DND-41 (cell line): ENCODE measurements around the gene CMYA5.

Experiments used
- ATAC-seq: fragments of 200-7000 bp; cut with Tn5 transposase; 3 replicates; pipeline ENCODE4 v1.9.1; 2021; ENCODE audit warnings: low read depth; ENCODE audit not compliant: insufficient read depth
- DNase-seq: peaks from one replicate; pipeline ENCODE4 v3.0.0-alpha.2; 2020
- H2AFZ ChIP-seq: 2 replicates; pipeline ENCODE4 v1.6.0; 2012; ENCODE audit warnings: low read depth, low read length
- H3K27ac ChIP-seq: 2 replicates; pipeline ENCODE4 v1.5.1; 2012; ENCODE audit warnings: low read length, inconsistent platforms
- H3K27me3 ChIP-seq: fragments of 200-600 bp; sonication (generic); 2 replicates; pipeline ENCODE4 v1.6.0; 2012; ENCODE audit warnings: low read length, mild to moderate bottlenecking, inconsistent platforms; ENCODE audit not compliant: insufficient read depth, poor library complexity
- H3K36me3 ChIP-seq: 2 replicates; pipeline ENCODE4 v1.5.1; 2012; ENCODE audit warnings: low read length, inconsistent platforms; ENCODE audit not compliant: insufficient read depth
- H3K4me1 ChIP-seq: 2 replicates; pipeline ENCODE4 v1.5.1; 2012; ENCODE audit warnings: mild to moderate bottlenecking, low read length; ENCODE audit not compliant: insufficient read depth
- H3K4me2 ChIP-seq: 2 replicates; pipeline ENCODE4 v1.6.0; 2012; ENCODE audit warnings: mild to moderate bottlenecking, moderate library complexity, low read length, inconsistent platforms; ENCODE audit not compliant: insufficient read depth
- H3K4me3 ChIP-seq, 2 experiments: fragments of 200-600 bp in 1 of 2; shearing (Covaris generic) in 1 of 2; 2 replicates each; pipeline ENCODE4 v1.5.1; 2012 to 2016; ENCODE audit warnings: inconsistent platforms in 2 of 2, low read length in 2 of 2, mild to moderate bottlenecking in 2 of 2, low read depth in 1 of 2, moderate library complexity in 1 of 2
- H3K79me2 ChIP-seq: 2 replicates; pipeline ENCODE4 v1.6.0; 2012; ENCODE audit warnings: low read length, inconsistent platforms; ENCODE audit not compliant: insufficient read depth
- H3K9ac ChIP-seq: 2 replicates; pipeline ENCODE4 v1.6.0; 2012; ENCODE audit warnings: low read depth, mild to moderate bottlenecking, inconsistent platforms, low read length, moderate library complexity
- H3K9me3 ChIP-seq: 2 replicates; pipeline ENCODE4 v1.5.1; 2012; ENCODE audit warnings: low read length, moderate library complexity, mild to moderate bottlenecking, inconsistent platforms; ENCODE audit not compliant: insufficient read depth, severe bottlenecking
- H4K20me1 ChIP-seq: 2 replicates; pipeline ENCODE4 v1.6.0; 2012; ENCODE audit warnings: low read length; ENCODE audit not compliant: insufficient read depth
- EZH2 ChIP-seq: IDR thresholded peaks from 3 replicates; pipeline ENCODE4 v1.6.1; 2012; ENCODE audit warnings: borderline replicate concordance, low read depth, mild to moderate bottlenecking, moderate library complexity, low read length, inconsistent platforms; ENCODE audit not compliant: severe bottlenecking
- TF ChIP-seq, protein P1 (sequence below): IDR thresholded peaks from 2 replicates; pipeline ENCODE4 v1.5.1; 2012; ENCODE audit warnings: borderline replicate concordance, low read length, moderate library complexity, mild to moderate bottlenecking; ENCODE audit not compliant: poor library complexity, severe bottlenecking; ENCODE audit errors: extremely low read depth

CMYA5 gene

DNA sequence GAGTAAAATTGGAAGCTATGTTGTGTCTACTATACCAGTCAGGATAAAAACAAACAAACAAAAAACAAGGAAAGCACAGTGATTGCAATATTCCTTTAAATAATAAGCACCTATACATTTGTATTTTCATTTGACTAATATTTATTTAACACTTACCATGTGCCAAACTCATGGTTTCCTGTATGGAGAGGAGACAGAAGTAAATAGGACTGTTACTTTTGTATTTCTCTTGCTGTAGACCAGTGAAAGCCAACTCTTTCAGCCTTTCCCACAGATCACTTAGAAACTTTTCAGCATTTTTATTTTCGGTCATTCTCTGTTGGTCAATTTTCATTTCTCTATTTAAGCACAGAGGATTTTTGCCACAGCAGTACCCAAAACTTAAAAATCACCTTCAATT is 4.5 kb downstream of the CMYA5 start:
- DNase-seq (no peak), ATAC-seq (no peak)
- TF ChIP-seq, protein P1, sequence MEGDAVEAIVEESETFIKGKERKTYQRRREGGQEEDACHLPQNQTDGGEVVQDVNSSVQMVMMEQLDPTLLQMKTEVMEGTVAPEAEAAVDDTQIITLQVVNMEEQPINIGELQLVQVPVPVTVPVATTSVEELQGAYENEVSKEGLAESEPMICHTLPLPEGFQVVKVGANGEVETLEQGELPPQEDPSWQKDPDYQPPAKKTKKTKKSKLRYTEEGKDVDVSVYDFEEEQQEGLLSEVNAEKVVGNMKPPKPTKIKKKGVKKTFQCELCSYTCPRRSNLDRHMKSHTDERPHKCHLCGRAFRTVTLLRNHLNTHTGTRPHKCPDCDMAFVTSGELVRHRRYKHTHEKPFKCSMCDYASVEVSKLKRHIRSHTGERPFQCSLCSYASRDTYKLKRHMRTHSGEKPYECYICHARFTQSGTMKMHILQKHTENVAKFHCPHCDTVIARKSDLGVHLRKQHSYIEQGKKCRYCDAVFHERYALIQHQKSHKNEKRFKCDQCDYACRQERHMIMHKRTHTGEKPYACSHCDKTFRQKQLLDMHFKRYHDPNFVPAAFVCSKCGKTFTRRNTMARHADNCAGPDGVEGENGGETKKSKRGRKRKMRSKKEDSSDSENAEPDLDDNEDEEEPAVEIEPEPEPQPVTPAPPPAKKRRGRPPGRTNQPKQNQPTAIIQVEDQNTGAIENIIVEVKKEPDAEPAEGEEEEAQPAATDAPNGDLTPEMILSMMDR = no peak
- no peak for TF ChIP-seq EZH2
- H2AFZ ChIP-seq = no peak overlapping the region
- H3K36me3 ChIP-seq = no peaks in the 10 kb centered on the region
- no peak overlapping the region for H3K4me2 ChIP-seq
- H3K4me1 ChIP-seq = no peaks in the 10 kb centered on the region
- no peak overlapping the region for H3K4me3 ChIP-seq
- no peaks in the 10 kb centered on the region for H4K20me1 ChIP-seq
- no peaks in the 10 kb centered on the region for H3K27me3 ChIP-seq
- no peak overlapping the region for H3K9ac ChIP-seq
- H3K27ac ChIP-seq = no peak overlapping the region
- H3K79me2 ChIP-seq = no peaks in the 10 kb centered on the region
- H3K9me3 ChIP-seq = no peaks in the 10 kb centered on the region

DNA sequence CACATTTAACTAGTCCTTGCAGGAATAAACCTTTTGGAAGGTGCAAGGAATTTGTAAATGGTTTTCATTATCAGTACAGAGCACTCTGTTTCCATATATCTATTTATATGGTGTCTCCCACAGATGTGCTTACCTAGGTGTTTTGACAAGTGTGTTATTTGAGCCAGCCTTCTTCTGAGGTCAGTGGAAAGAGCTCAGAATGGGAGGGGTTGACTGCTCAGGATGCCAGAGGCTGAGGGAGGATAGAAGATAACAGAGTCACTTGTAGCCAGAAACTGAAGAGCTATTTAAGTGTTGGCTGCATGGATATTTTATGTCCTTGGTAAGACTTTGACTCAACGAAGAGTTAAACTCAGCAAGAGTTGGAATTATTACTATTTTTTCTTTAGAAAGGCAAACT is 5.0 kb downstream of the CMYA5 start:
- H3K36me3 ChIP-seq = no peaks in the 10 kb centered on the region
- H3K27me3 ChIP-seq = no peaks in the 10 kb centered on the region
- H3K79me2 ChIP-seq = no peaks in the 10 kb centered on the region
- H3K9me3 ChIP-seq = no peaks in the 10 kb centered on the region
- H3K4me2 ChIP-seq = no peak overlapping the region
- H3K4me1 ChIP-seq = no peaks in the 10 kb centered on the region
- ATAC-seq (no peak), DNase-seq (no peak)
- no peak overlapping the region for H3K9ac ChIP-seq
- no peak overlapping the region for H3K27ac ChIP-seq
- no peaks in the 10 kb centered on the region for H4K20me1 ChIP-seq
- no peak overlapping the region for H3K4me3 ChIP-seq
- no peak overlapping the region for H2AFZ ChIP-seq
- TF ChIP-seq, protein P1 = no peak
- TF ChIP-seq EZH2 = no peak

DNA sequence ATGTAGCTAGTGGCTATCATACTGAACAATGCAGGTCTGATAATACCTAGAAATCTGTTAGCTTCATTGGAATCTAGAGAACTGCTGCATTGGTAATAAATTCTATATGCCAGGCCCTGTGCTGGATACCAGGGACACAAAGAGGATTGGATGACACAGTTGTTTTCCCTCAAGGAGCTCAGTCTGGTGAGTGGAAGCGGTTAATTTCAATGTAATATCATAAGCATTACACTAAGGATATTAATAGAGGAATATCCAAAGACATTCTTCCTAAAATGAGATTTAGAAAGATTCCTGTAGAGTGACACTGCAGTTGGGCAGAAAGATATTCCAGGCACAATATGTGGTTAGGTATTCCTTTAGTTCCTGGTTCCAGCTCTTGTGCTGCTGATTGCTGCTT is 5.9 kb downstream of the CMYA5 start:
- H3K4me3 ChIP-seq = no peak overlapping the region
- TF ChIP-seq, protein P1 = no peak
- no peak for TF ChIP-seq EZH2
- ATAC-seq (no peak), DNase-seq (no peak)
- H3K4me2 ChIP-seq = no peak overlapping the region
- no peaks in the 10 kb centered on the region for H3K79me2 ChIP-seq
- H3K4me1 ChIP-seq = no peaks in the 10 kb centered on the region
- no peaks in the 10 kb centered on the region for H3K27me3 ChIP-seq
- H3K9ac ChIP-seq = no peak overlapping the region
- H3K36me3 ChIP-seq = no peaks in the 10 kb centered on the region
- no peaks in the 10 kb centered on the region for H3K9me3 ChIP-seq
- H4K20me1 ChIP-seq = no peaks in the 10 kb centered on the region
- no peak overlapping the region for H2AFZ ChIP-seq
- no peak overlapping the region for H3K27ac ChIP-seq
